ENCODE measurements around the gene PIP4K2A. TPM values are rescaled to one million over a fixed set of nuclear protein-coding genes. Genes with fewer than 3 reads are reported as not detected.

Gene PIP4K2A
- total and polyA plus RNA-seq, 2 of the 8 experiments (the other 6 are each of a cell fraction or from before 2014, with no cell fraction given) = 19.0 to 60.9 TPM

DNA sequence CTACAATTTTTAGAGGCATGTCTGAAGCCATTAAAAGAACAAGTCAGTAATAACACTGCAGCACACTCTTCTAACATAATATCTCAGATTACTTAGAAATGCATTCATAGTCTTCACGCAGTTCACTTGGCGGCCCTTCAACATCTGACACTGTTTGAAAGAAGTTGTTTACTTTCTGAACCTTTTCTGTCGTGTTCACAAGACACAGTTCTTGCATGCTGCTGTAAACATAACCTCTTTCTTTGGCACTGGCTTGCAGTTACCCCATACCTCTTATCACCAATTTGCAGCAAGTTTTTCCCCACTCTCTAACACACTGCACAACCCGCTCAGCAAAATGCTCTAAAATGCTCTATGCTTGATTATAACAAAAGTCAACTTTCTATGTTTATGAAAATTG lies 12.0 kb downstream of the PIP4K2A start (continued):
- TF ChIP-seq FOSL1 (IDR thresholded peaks at IDR 0.05; ENCODE audit: insufficient read depth, low read depth, low read length) (no peak), POU5F1 (IDR thresholded peaks at IDR 0.05; ENCODE audit: low read depth, low read length) (no peak), SP2 (IDR thresholded peaks at IDR 0.05; ENCODE audit: low read length) (no peak)

Data from H1 (cell line).